Heart left ventricle (tissue), 16 donors: ENCODE results near the gene RPS19. TPM values are rescaled to one million over a fixed set of nuclear protein-coding genes. Genes with fewer than 3 reads are reported as not detected.

Experiments used
- ATAC-seq, 4 donors: fragments of 200-7000 bp; cut with Tn5 transposase; one replicate each; pipeline ENCODE4 v1.9.1; 2020 to 2022; ENCODE audit warnings: moderate library complexity in 4 of 4, mild to moderate bottlenecking in 3 of 4, moderate number of reproducible peaks in 1 of 4
- DNase-seq, 5 donors: peaks; one replicate each; pipeline ENCODE4 v3.0.0-alpha.2; 2020
- H3K27ac ChIP-seq, 12 donors: fragments of 200-600 bp; sonication (generic) in 4 of 12; one replicate each; pipeline versions ENCODE4 v1.5.0 to v1.8.0; 2016 to 2022; ENCODE audit warnings: mild to moderate bottlenecking in 2 of 12
- H3K27me3 ChIP-seq, 9 donors: fragments of 200-600 bp; sonication (generic) in 2 of 9; one replicate each; pipeline versions ENCODE4 v1.5.1 to v1.8.0; 2016 to 2022; ENCODE audit warnings: mild to moderate bottlenecking in 3 of 9
- H3K36me3 ChIP-seq, 9 donors: fragments of 200-600 bp; sonication (generic) in 2 of 9; one replicate each; pipeline versions ENCODE4 v1.5.0 to v1.8.0; 2018 to 2022; ENCODE audit warnings: mild to moderate bottlenecking in 2 of 9
- H3K4me1 ChIP-seq, 12 donors: fragments of 200-600 bp; sonication (generic) in 4 of 12; one replicate each; pipeline versions ENCODE4 v1.5.0 to v1.8.0; 2016 to 2022; ENCODE audit warnings: mild to moderate bottlenecking in 3 of 12
- H3K4me3 ChIP-seq, 12 donors: fragments of 200-600 bp; sonication (generic) in 4 of 12; one replicate each; pipeline versions ENCODE4 v1.5.0 to v1.8.0; 2017 to 2022; ENCODE audit warnings: mild to moderate bottlenecking in 9 of 12, moderate library complexity in 4 of 12
- H3K9me3 ChIP-seq, 12 donors: fragments of 200-600 bp; sonication (generic) in 4 of 12; one replicate each; pipeline versions ENCODE4 v1.5.0 to v1.8.0; 2016 to 2022; ENCODE audit warnings: mild to moderate bottlenecking in 1 of 12
- CTCF ChIP-seq, 12 donors: fragments of 200-600 bp; sonication (generic) in 4 of 12; IDR thresholded peaks; one replicate each; pipeline versions ENCODE4 v1.5.0 to v1.8.0; 2018 to 2022; ENCODE audit warnings: antibody characterized with exemption in 12 of 12, mild to moderate bottlenecking in 5 of 12
- POLR2A ChIP-seq, 2 donors: fragments of 450-650 bp; IDR thresholded peaks; one replicate each; pipeline ENCODE4 v1.6.1; 2017; ENCODE audit warnings: antibody characterized with exemption in 2 of 2, mild to moderate bottlenecking in 2 of 2, moderate library complexity in 2 of 2
- WGBS, 4 donors: extraction: QIAGEN DNeasy Blood & Tissue Kit in 2 of 4; methylation state at CpG; one replicate each; pipeline versions ENCODE4 v1.1.5 to v1.1.7; 2013 to 2018; 5-methylcytosine and 5-hydroxymethylcytosine counted together
- intact Hi-C, 10 donors: fragments of 100-400 bp; cut with DNase I; formaldehyde crosslinking; loops; one replicate each; pipeline versions ENCODE4 v1.11.1 to v1.14.2; 2022
- polyA plus RNA-seq, 2 donors: library from polyadenylated mRNA; stranded (reverse); fragments of 200-250 nt; gene quantifications; one replicate each; pipeline ENCODE4 v1.2.3, GENCODE V29; 2013
- total RNA-seq, 9 donors: library from RNA; depleted of rRNA in 2 of 9; stranded (reverse); fragments of >200 nt in 2 of 9; fragmentation: NEBNext Ultra II Directional in 3 of 9; extraction: Animal tissue kit (Norgen Biotek cat#: 25700) in 3 of 9; gene quantifications; one replicate each; pipeline versions ENCODE4 v1.1.0 to v1.2.4, GENCODE V29; 2016 to 2023
- donor health status: ischemic (EF 13 %, LVEDD 7.1; RV severe dilation, severe dysfunction).
- donor health status: healthy with polysubstance abuse.
- donor health status: DM: no; HTN: yes; CAD: no.
- donor health status: DM: no; HTN: no; CAD: no.
- donor health status: ischemic (EF 25% LVEDD 6.9; RV normal size, moderate dysfunction).
- donor health status: ischemic (EF 25% LVEDD 5.7; RV mildly dilated, moderate dysfunction).
- donor health status: healthy.
- donor health status: DM: yes; HTN: yes; CAD: no.
- donor health status: ischemic (EF 35%, LVEDD 5.7; RV mildly dilated, moderate dysfunction).
- donor health status: nonischemic (EF 11% LVEDD 7.7; RV severe dilation, severe dysfunction).
- donor health status: DM: yes; HTN: yes; CAD: no.
- donor health status: PGD.
- donor health status: ischemic (EF 29% LVEDD 5.4; RV normal size, mild dysfunction).
- donor health status: nonischemic (EF 23%, LVEDD 6.1; RV moderate dilation, normal function).

Gene RPS19
- total and polyA plus RNA-seq, 11 donors, result 161 to 1,676 (median 668) TPM

- peaks cover 6 to 62% (median 32%) of the 10 kb centered on the region in 12 donors for H3K4me1 ChIP-seq
These were observed 1.8 kb downstream of the RPS19 start for GRCh38 chr19:41861846-41862245.

GRCh38 chr19:41862445-41862986, 2.5 kb downstream of the RPS19 start:
- Histone ChIP-seq H3K4me3 (peak overlapping the region in 1 of 12 donors; percentile 92), H3K27me3 (no peaks in the 10 kb centered on the region)
- intact Hi-C loops, result loop anchor here in 3 of 10 donors (5.0 to 10.0 kb wide), 2 partner anchors 95 to 352 kb away; partner anchors contain the start of genes RABAC1 (in 2 of the 3) and DEDD2 (in 1 of the 3)

More at GRCh38 chr19:41861846-41862245, 1.8 kb downstream of the RPS19 start:
- no peak for TF ChIP-seq POLR2A (IDR thresholded peaks at IDR 0.05)
- no peak for TF ChIP-seq CTCF (IDR thresholded peaks at IDR 0.05)
- no peak for DNase-seq
- Histone ChIP-seq H3K9me3 (no peaks in the 10 kb centered on the region), H3K4me3 (peak overlapping the region in 6 of 12 donors; percentile 85 to 94 (median 90)), H3K36me3 (peaks cover 0 to 62% (median 57%) of the 10 kb centered on the region in 9 donors), H3K27me3 (no peaks in the 10 kb centered on the region), H3K27ac (peak overlapping the region in 1 of 12 donors; percentile 10)
- 72 to 88% (median 78%) methylated on average over 9 of the region's 9 CpGs for WGBS, 4 donors
- no peak for ATAC-seq
- intact Hi-C loops, result loop anchor here in 3 of 10 donors (5.0 to 10.0 kb wide), 2 partner anchors 95 to 353 kb away; partner anchors contain the start of genes RABAC1 (in 2 of the 3) and DEDD2 (in 1 of the 3)

GRCh38 chr19:41863209-41863931, 3.3 kb downstream of the RPS19 start:
- Histone ChIP-seq H3K4me3 (no peak overlapping the region), H3K27me3 (no peaks in the 10 kb centered on the region), H3K4me1 (peaks cover 6 to 77% (median 32%) of the 10 kb centered on the region in 12 donors), H3K9me3 (no peaks in the 10 kb centered on the region), H3K36me3 (peaks cover 0 to 77% (median 67%) of the 10 kb centered on the region in 9 donors), H3K27ac (peak overlapping the region in 1 of 12 donors; percentile 49)
- TF ChIP-seq CTCF (IDR thresholded peaks at IDR 0.05), result no peak
- no peak for TF ChIP-seq POLR2A (IDR thresholded peaks at IDR 0.05)
- no peak for DNase-seq
- intact Hi-C loops, result loop anchor here in 3 of 10 donors (5.0 to 10.0 kb wide), 2 partner anchors 94 to 351 kb away; partner anchors contain the start of genes RABAC1 (in 2 of the 3) and DEDD2 (in 1 of the 3)
- WGBS, 4 donors, result 82 to 95% (median 88%) methylated on average over 11 of the region's 11 CpGs
- no peak for ATAC-seq

More at GRCh38 chr19:41862445-41862986, 2.5 kb downstream of the RPS19 start:
- DNase-seq (no peak), ATAC-seq (no peak)
- H3K4me1 ChIP-seq, result peaks cover 6 to 68% (median 32%) of the 10 kb centered on the region in 12 donors
- WGBS, 4 donors, result 72 to 79% (median 73%) methylated on average over 2 of the region's 2 CpGs
- TF ChIP-seq POLR2A (IDR thresholded peaks at IDR 0.05) (no peak), CTCF (IDR thresholded peaks at IDR 0.05) (no peak)
- peaks cover 0 to 69% (median 62%) of the 10 kb centered on the region in 9 donors for H3K36me3 ChIP-seq
- H3K27ac ChIP-seq, result peak overlapping the region in 1 of 12 donors; percentile 49
- no peaks in the 10 kb centered on the region for H3K9me3 ChIP-seq

GRCh38 chr19:41864374-41864773, 4.3 kb downstream of the RPS19 start:
- peaks cover 0 to 87% (median 75%) of the 10 kb centered on the region in 9 donors for H3K36me3 ChIP-seq
- H3K4me1 ChIP-seq, result peaks cover 6 to 84% (median 30%) of the 10 kb centered on the region in 12 donors
- no peak for DNase-seq
- WGBS, 4 donors, result 87 to 90% (median 89%) methylated on average over 5 of the region's 5 CpGs
- no peak overlapping the region for H3K4me3 ChIP-seq
- no peak overlapping the region for H3K27ac ChIP-seq
- H3K9me3 ChIP-seq, result no peaks in the 10 kb centered on the region
- H3K27me3 ChIP-seq, result no peaks in the 10 kb centered on the region
- no peak for ATAC-seq
- intact Hi-C loops, result loop anchor here in 3 of 10 donors (5.0 to 10.0 kb wide), 2 partner anchors 93 to 350 kb away; partner anchors contain the start of genes RABAC1 (in 2 of the 3) and DEDD2 (in 1 of the 3)
- no peak for TF ChIP-seq POLR2A (IDR thresholded peaks at IDR 0.05)
- no peak for TF ChIP-seq CTCF (IDR thresholded peaks at IDR 0.05)
